GM19043 (cell line): ENCODE results near the gene RBM10.
"Not testable (repeated sequence)": the region's sequence is repeated elsewhere in the genome, so short reads cannot be mapped to it uniquely, and the experiment has no call there.

ENCODE experiments used
- ATAC-seq: cut with Tn5 transposase; IDR thresholded peaks from one replicate; pipeline ENCODE4 v1.9.1; 2021; ENCODE audit warnings: low read depth; ENCODE audit not compliant: unreplicated experiment

The RBM10 gene, protein sequence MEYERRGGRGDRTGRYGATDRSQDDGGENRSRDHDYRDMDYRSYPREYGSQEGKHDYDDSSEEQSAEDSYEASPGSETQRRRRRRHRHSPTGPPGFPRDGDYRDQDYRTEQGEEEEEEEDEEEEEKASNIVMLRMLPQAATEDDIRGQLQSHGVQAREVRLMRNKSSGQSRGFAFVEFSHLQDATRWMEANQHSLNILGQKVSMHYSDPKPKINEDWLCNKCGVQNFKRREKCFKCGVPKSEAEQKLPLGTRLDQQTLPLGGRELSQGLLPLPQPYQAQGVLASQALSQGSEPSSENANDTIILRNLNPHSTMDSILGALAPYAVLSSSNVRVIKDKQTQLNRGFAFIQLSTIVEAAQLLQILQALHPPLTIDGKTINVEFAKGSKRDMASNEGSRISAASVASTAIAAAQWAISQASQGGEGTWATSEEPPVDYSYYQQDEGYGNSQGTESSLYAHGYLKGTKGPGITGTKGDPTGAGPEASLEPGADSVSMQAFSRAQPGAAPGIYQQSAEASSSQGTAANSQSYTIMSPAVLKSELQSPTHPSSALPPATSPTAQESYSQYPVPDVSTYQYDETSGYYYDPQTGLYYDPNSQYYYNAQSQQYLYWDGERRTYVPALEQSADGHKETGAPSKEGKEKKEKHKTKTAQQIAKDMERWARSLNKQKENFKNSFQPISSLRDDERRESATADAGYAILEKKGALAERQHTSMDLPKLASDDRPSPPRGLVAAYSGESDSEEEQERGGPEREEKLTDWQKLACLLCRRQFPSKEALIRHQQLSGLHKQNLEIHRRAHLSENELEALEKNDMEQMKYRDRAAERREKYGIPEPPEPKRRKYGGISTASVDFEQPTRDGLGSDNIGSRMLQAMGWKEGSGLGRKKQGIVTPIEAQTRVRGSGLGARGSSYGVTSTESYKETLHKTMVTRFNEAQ

DNA sequence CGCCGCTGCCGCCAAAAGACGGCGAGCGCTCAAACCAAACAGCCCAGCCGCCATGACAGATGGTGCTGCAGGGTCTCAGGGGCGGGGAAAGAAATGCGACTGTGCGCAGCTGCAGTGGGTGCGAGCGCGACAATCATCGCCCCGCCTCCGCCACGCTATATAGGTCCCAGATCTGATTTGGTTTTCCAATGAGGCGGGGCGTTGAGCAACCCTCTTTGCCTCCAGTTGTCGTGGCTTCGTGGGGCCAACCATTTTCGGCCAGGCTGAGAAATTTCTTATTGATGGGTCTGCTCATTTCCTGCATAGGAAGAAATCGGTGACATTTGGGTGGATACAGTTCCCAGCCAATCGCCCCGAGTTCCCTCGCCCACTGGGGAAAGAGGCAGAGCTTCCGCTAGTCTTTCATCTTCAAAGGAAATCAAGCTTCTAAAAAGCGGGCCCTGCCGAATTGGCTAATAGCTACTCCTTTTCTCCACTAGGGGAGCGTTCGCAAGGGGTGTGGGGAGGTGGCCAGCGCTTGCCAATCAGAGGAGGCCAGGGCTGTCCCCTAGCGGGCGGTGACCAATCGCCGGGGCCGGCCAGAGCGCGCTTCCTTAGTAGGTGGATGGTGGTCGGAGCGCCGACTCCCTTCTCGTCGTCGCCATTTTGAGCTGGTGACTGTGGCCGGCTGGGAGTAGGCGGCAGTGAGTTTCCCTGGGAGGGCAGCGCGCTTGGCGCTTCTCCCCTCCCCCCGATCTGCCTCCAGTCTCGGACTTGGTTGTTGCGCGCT is at the start of gene RBM10, which contains the start of gene NDUFB11:
RBM10 (plus strand) TSS at position 596 of the 769 bp plus-strand sequence. CDS start 2,261 bp downstream, outside the sequence.
NDUFB11 (minus strand) TSS at position 77 of the 769 bp plus-strand sequence; CDS start at position 54, 23 bp downstream.
- peak; percentile 91 for ATAC-seq

DNA sequence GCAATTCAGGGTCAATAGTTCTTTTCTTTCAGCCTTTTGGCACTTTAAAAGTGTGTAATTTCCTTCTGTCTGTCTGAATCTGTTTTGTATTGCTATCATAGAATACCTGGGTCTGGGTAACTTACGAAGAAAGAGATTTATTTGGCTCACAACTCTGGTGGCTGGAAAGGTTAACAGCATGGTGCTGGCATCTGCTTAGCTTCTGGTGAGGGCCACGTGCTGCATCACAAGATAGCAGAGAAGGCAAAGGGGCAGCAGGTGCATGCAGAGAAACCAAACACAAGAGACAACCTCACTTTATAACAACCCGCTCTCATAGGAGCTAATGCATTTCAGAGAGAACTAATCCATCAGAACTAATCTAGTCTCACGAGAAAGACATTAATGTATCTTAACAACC is 48.0 kb upstream of the RBM10 start:
- no peak for ATAC-seq

DNA sequence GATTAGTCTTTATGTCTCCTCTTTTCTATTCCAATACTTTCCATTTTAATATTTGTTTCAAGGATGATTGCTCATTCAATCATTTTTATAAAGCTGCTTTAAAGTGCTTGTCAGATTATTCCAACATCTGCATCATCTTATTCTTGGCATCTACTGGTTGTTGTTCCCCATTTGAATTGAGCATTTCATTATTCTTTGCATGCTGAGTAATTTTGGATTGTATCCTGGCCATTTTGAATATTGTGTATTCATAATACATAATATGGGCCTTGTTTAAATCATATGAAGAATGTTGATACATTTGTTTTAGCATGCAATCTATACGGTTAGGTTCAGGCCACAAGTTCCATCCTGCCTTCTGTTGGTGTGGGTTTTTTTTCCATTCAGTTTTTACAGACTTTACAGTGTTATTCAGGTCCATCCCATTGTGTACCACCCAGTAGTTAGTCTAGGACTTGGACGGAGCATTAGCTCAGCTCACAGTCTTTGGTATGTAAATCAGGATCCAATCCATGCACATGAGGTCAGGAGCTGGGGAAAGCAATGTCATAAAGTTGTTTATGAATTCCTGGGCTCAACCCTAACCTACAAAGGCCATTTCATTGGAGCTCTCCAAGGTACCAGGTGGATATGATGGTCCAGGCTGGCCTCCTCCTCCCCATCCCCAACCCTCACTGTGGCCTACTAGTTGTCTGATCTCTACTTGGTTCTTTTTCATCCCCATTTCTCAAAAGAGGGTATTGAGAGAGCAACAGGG is 46.5 kb upstream of the RBM10 start:
- ATAC-seq = no peak

DNA sequence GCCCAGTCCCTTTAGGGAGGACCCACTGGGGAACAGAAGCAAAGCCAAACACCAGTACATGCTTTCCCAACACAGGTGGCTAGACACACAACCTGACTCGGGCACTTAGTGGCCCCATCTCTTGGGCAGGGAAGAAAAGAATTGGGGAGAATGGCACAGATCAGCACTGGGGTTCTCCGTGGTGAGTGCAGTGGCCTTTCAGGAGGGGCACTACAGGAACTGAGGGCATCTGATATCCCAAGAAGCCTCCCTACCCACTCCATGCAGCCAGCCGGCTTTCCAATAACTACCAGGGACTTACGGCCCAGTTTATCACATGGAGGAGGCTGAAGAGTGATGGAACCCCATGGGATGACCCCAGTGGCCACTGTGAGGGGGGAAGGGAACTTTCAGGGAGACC is 43.8 kb upstream of the RBM10 start:
- ATAC-seq = no peak

DNA sequence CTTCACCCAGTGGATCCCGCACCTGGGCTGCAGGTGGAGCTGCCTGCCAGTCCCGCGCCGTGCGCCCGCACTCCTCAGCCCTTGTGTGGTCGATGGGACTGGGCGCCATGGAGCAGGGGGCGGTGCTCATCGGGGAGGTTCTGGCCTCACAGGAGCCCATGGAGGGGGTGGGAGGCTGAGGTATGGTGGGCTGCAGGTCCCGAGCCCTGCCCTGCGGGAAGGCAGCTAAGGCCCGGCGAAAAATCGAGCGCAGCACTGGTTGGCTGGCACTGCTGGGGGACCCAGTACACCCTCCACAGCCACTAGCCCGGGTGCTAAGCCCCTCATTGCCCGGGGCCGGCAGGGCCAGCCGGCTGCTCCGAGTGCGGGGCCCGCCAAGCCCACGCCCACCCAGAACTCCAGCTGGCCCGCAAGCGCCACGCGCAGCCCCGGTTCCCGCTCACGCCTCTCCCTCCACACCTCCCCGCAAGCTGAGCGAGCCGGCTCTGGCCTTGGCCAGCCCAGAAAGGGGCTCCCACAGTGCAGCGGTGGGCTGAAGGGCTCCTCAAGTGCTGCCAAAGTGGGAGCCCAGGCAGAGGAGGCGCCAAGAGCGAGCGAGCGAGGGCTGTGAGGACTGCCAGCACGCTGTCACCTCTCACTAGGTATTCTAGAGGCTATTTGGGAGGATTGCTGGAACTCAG is 33.9 kb upstream of the RBM10 start:
- not testable (repeated sequence) for ATAC-seq

DNA sequence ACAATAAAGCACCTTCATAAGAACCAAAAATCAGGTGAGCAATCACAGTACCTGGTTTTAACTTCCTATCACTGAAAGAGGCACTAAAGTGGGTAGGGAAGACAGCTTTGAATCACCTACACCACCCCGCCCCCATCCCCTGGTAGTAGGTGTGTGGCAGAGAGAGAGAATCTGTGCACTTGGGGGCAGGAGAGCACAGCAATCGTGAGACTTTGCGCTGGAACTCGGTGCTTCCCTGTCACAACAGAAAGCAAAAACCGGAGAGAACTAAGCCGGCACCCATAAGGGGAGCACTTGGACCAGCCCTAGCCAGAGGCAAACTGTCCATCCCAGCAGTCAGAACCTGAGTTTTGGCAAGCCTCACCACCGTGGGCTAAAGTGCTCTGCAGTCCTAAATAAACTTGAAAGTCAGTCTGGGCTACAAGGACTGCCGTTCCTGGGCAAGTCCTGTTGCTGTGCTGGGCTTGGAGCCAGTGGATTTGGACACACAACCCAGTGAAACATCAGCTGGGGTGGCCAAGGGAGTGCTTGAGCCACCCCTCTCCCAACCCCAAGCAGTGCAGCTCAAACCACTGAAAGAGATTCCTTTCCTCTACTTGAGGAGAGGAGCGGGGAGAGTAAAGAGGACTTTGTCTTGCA is 32.6 kb upstream of the RBM10 start:
- ATAC-seq = no peak

DNA sequence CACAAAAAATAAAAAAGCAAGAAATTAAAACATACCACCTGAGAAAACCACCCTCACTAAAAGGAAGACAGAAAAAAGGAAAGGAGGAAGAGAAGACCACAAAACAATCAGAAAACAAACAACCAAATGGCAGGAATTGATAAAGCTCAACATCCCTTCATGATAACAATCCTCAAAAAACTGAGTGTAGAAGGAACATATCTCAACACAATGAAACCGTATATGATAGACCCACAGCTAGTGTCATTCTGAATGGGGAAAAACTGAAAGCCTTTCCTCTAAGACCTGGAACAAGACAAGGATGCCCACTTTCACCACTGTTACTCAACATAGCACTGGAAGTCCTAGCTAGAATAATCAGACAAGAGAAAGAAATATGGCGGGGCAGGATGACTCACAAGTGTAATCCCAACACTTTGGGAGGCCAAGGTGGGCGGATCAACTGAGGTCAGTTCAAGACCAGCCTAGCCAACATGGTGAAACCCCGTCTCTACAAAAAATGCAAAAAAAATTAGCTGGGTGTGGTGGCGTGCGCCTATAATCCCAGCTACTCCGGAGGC is 28.4 kb upstream of the RBM10 start:
- ATAC-seq = not testable (repeated sequence)

DNA sequence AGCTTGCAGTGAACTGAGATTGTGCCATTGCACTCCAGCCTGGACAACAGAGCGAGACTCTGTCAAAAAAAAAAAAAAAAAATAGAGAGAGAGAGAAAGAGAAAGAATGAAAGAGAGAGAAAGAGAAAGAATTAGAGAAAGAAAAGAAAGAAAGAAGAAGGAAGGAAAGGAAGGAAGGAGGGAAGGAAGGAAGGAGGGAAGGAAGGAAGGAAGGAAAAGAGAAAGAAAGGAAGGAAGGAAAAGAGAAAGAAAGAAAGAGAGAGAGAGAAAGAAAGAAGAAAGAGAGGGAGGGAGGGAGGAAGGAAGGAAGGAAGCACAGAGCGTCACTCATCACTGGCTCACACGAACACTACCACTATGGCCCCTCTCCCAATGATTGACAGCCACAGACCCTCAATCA is 20.6 kb upstream of the RBM10 start:
- ATAC-seq = not testable (repeated sequence)

DNA sequence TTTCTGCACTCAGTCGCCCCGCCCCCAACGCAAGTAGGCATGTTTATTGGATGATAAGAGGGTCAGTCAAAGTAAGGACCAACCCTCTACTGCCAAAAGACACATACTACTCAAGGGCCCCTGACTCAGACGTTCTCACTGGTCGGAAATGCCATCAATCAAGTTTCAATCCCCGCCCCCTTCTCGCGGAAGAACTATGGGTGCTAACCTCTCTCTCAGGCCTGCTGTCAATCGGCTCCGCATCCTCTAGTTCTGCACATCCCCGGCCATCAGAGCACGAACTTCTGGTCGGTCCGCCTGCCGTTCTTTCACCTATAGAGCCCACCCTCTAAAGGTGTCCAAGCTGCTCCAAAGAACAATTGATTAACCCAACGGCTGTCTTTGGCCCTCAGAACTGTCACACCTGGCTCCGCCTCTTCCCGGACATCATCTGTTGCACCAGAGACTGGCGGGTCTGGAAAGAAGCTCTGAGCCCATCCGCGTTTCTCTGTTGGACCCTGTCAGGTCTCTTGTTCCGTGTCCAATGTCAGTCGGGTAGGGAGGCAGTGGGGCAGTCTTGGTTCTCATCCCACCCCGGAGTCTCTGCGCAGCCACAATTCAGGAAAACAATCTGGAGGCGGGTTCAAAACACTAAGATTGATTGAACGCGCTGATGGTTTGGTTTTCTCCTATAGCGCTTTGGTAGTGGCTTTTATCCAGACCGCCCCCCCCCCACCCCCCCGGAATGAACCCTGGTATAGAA is 15.7 kb upstream of the RBM10 start:
- ATAC-seq = peak; percentile 98

DNA sequence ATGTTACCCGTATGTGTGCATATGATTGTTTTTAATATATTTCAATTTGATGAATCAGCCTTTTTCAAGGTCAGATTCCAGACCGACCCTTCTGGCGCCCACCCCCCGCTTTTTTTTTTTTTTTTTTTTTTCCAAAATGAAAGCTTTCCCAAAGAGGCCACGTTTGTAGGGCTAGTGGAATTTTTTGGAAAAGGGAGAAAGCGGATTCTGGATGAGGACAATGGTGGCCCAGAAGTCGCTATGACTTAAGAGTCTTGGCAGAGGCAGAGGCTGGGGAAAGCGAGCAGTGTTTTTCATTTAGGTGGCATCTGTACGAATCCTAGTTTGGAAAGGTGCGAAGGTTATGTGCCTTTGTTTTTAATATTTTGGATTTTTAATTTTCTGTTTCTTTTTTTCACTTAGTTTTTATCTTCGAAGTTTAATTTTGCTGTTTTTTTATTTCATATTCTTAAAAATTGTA is 15.1 kb upstream of the RBM10 start:
- no peak for ATAC-seq

DNA sequence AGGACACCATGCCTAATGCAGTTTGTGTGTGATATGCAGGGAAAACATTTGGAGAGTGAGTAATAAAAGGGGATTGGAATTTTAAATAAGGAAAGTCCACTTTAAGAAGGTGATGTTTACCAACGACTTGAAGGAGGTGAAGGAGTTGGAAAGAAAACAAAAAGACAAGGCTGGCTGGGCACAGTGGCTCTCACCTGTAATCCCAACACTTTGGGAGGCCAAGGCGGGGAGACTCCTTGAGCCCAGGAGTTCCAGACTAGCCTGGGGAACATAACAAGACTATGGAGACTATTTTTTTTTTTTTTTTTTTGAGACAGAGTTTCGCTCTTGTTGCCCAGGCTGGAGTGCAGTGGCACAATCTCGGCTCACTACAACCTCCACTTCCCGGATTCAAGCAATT is 11.5 kb upstream of the RBM10 start:
- no peak for ATAC-seq

DNA sequence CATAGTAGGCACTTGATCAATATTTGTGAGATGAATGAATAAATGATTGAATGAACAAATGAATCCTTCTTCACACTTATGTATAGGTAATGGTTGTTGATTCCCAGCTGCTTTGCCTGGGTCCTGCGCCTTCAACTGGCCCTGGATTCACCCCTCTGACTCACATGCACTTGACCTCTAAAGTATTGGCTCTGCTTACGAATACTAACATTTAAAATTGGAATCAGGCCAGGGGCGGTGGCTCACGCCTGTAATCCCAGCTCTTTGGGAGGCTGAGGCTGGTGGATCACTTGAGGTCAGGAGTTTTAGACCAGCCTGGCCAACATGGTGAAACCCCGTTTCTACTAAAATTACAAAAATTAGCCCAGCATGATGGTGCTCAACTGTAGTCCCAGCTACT is 9.4 kb upstream of the RBM10 start:
- ATAC-seq = not testable (repeated sequence)

DNA sequence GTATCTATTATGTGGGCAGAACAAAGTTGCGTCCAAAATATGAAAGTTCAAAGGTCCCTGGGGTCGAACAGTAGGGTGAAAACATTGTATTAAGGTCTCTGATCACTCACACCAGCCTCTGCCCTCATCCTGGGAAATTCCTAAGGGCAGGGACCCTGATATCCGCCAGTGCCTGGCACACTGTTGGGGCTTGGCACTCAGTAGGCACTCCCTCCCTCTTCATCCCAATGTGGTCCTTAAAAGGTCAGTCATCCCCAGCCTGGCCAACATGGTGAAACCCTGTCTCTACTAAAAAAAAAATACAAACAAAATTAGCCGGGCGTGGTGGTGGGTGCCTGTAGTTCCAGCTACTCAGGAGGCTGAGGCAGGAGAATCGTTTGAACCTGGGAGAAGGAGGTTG is 6.8 kb upstream of the RBM10 start:
- ATAC-seq = no peak

DNA sequence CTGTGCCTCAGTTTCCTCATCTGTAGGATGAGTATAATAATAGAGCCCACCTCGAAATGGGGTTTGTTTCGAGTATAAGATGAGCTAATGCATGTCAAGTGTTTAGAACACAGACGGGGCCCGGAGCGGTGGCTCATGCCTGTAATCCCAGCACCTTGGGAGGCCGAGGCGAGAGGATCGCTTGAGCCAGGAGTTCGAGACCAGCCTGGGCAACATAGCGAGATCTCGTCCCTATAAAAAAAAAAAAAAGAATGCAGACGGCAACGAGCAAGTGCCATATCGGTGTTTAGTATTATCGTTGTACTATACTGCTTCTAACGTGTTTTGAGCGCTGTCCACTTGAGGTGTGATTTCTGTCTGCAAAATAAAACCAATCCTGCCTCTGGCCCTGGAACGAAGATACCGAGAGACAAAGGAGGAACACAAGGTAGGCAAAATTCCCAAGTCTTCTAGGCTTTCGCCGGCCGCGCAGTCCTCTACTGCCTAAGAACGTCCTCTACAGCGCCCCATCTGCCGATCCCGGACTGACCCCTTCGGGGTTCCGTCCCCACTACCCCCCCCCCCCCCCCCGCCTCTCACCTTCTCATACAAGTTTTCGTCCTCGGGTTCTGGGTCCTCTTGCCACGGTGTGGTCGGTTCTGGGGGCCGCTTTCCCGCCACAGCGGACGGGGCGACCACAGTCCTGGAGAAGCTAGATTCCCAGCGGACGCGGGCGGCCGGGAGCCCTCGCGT is 961 bp upstream of the RBM10 start:
- ATAC-seq = no peak

DNA sequence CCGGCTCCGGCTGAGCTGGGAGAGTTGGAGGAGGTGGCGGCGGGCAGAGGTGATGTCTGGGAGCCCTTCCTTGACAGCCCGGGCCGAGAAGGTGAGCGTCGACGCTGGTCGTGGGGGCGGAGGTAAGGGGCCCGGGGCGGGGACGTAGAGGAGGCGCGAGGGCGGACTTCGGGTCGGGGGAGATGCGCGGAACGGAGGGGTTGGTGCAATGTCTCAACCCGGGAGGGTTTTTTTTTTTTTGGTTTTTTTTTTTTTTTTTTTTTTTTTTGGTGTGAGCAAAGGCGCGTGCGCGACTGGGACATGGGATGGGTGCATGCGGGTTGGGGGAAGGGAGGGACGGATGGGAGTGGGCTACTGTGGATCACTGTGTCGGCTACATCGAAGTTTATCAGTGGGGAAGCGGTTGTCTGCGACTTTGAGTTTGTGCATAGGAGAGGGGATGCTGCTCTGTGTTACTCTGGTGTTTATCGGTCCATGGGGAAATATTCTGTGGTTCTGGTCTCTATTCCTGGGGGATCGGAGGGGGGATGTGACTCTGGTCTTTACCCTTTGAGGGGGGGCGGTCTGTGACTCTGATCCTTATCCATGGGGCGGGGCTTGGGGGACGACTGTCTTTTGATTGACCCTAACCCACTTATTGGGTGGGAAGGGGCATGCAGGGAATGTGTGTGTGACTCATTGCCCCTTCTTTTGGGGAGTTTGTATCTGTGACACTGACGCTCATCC is 537 bp downstream of the RBM10 start:
- ATAC-seq = no peak

DNA sequence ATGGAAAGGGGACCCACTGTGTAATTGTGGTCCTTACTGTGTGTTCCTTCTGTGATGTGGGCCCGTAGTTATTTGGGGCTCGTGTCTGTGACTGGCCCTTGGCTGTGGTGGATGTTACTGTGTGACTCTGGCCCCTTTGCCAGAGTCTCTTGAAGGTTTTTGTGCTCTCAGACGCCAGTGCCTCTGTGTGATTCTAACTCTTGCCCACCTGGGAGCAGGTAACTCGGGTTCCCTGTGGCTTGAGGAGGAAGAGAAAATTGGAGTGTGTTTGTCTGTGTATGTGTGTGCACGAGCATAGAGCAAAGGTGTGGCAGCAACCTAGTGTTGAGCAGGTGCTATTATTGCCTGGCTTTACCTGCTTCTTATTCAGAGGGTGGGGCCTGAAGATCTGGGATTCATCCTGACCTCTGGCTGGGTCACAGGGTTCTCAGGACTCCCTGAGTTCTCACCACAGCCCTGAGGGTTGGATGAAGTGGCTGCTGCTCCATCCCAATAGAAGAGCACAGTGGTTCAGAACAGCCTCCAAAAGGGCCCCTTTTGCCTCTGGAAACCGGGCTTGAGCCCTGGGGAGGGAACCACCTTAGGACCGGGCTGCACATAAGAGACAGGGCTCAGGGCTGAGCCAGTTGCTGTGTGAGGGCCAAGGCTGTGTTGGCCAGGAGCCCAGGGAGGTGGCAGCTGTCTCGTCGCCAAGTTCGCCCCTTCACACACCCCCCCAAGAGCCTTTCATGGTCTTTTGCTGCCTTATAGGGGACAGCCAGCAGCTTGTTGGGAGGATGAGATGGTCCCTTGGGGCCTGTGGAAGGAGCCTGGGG is 1.3 kb downstream of the RBM10 start:
- no peak for ATAC-seq
